HCT116 (cell line): ENCODE measurements around the gene HPCAL1. TPM values are rescaled to one million over a fixed set of nuclear protein-coding genes. Genes with fewer than 3 reads are reported as not detected.

ENCODE experiments used
- ATAC-seq: fragments of 200-7000 bp; cut with Tn5 transposase; 2 replicates; pipeline ENCODE4 v1.9.1; 2020; ENCODE audit warnings: mild to moderate bottlenecking, moderate library complexity
- BruUV-seq: library from RNA; stranded (reverse); fragments of 400-500 nt; replicated peaks from 2 replicates; lab custom pipeline; 2021; lab: Mats Ljungman, UMichigan
- CTCF ChIA-PET: fragments of 300-600 bp; sonication (Branson Sonifier 250); formaldehyde crosslinking; loops from one replicate; lab custom pipeline; 2021; ENCODE audit warnings: antibody characterized with exemption; lab: Charles Lee
- POLR2A ChIA-PET: fragments of 300-600, 350-600 bp; sonication (Branson Sonifier 250); formaldehyde crosslinking; loops from one replicate; lab custom pipeline; 2021; ENCODE audit warnings: antibody characterized with exemption; lab: Charles Lee
- RAD21 ChIA-PET, 2 experiments: fragments of 300-600 bp; sonication (Branson Sonifier 250); formaldehyde crosslinking; loops; one replicate each; lab custom pipeline; 2023; ENCODE audit warnings: low total read pairs in 2 of 2; ENCODE audit not compliant: uncharacterized antibody in 2 of 2, unreplicated experiment in 2 of 2, low non-redundant PET in 1 of 2; lab: Charles Lee
- DNase-seq: peaks from one replicate; pipeline ENCODE4 v3.0.0-alpha.2; 2010; ENCODE audit warnings: low read depth, low spot score
- H2AFZ ChIP-seq: fragments of 200-600 bp; shearing (Covaris generic), sonication (generic); 2 replicates; pipeline ENCODE4 v1.6.1; 2017; ENCODE audit warnings: low read depth, mixed run types, mixed read lengths, antibody characterized with exemption, low read length; ENCODE audit not compliant: poor library complexity, severe bottlenecking
- H3K27ac ChIP-seq: 2 replicates; pipeline ENCODE4 v1.5.1; 2012; ENCODE audit warnings: low read depth, low read length
- H3K27me3 ChIP-seq: fragments of 200-600 bp; sonication (generic); 2 replicates; pipeline ENCODE4 v1.6.1; 2016; ENCODE audit warnings: mixed run types, low read length, mixed read lengths; ENCODE audit not compliant: insufficient read depth
- H3K36me3 ChIP-seq, 2 experiments: fragments of 200-500 bp in 1 of 2; fragments of 200-600 bp in 1 of 2; sonication (Bioruptor generic) in 1 of 2; sonication (generic) in 1 of 2; 2 replicates each; pipeline versions ENCODE4 v1.5.1 to v1.6.1; 2014 to 2016; ENCODE audit warnings: low read length in 2 of 2, inconsistent platforms in 1 of 2, mixed read lengths in 1 of 2, mixed run types in 1 of 2; ENCODE audit not compliant: insufficient read depth in 2 of 2, control insufficient read depth in 1 of 2
- H3K4me1 ChIP-seq, 2 experiments: fragments of 200-600 bp in 1 of 2; sonication (generic) in 1 of 2; 2 replicates each; pipeline versions ENCODE4 v1.5.1 to v1.6.1; 2012 to 2017; ENCODE audit warnings: low read length in 2 of 2, inconsistent platforms in 1 of 2, mild to moderate bottlenecking in 1 of 2, mixed read lengths in 1 of 2, mixed run types in 1 of 2, moderate library complexity in 1 of 2; ENCODE audit not compliant: insufficient read depth in 2 of 2, control insufficient read depth in 1 of 2
- H3K4me2 ChIP-seq: fragments of 200-600 bp; sonication (generic); 2 replicates; pipeline ENCODE4 v1.6.1; 2017; ENCODE audit warnings: mixed run types, low read length, mixed read lengths
- H3K4me3 ChIP-seq, 2 experiments: fragments of 200-600 bp in 1 of 2; sonication (generic) in 1 of 2; replicated peaks in 1 of 2; 2 replicates each; pipeline ENCODE4 v1.5.1; 2011 to 2016; ENCODE audit warnings: low read length in 2 of 2, control low read depth in 1 of 2, low read depth in 1 of 2, mild to moderate bottlenecking in 1 of 2, mixed read lengths in 1 of 2, mixed run types in 1 of 2
- H3K79me2 ChIP-seq: fragments of 200-600 bp; sonication (generic); 2 replicates; pipeline ENCODE4 v1.6.1; 2017; ENCODE audit warnings: mild to moderate bottlenecking, mixed run types, low read length, moderate library complexity, mixed read lengths; ENCODE audit not compliant: insufficient read depth
- H3K9ac ChIP-seq: fragments of 200-600 bp; sonication (generic); 2 replicates; pipeline ENCODE4 v1.6.1; 2016; ENCODE audit warnings: low read length, mixed read lengths
- H3K9me2 ChIP-seq: fragments of 200-600 bp; sonication (generic), shearing (Covaris generic); 2 replicates; pipeline ENCODE4 v1.6.1; 2017; ENCODE audit warnings: mixed run types, mild to moderate bottlenecking, moderate library complexity; ENCODE audit not compliant: insufficient read depth
- H3K9me3 ChIP-seq, 2 experiments: fragments of 200-500 bp in 1 of 2; fragments of 200-600 bp in 1 of 2; sonication (Bioruptor generic) in 1 of 2; sonication (generic) in 1 of 2; 2 replicates each; pipeline ENCODE4 v1.6.1; 2014 to 2017; ENCODE audit warnings: low read length in 2 of 2, mixed read lengths in 2 of 2, inconsistent platforms in 1 of 2, low read depth in 1 of 2, mild to moderate bottlenecking in 1 of 2, mixed run types in 1 of 2, moderate library complexity in 1 of 2; ENCODE audit not compliant: control insufficient read depth in 1 of 2, insufficient read depth in 1 of 2
- H4K20me1 ChIP-seq: fragments of 200-600 bp; sonication (generic), shearing (Covaris generic); 2 replicates; pipeline ENCODE4 v1.6.1; 2017; ENCODE audit warnings: mixed run types, mild to moderate bottlenecking, moderate library complexity; ENCODE audit not compliant: insufficient read depth
- CBX3 ChIP-seq: IDR thresholded peaks from 2 replicates; pipeline ENCODE4 v1.6.1; 2012; ENCODE audit warnings: low read depth
- CEBPB ChIP-seq: IDR thresholded peaks from 2 replicates; pipeline ENCODE4 v1.6.1; 2012; ENCODE audit warnings: low read depth
- EGR1 ChIP-seq: IDR thresholded peaks from 2 replicates; pipeline ENCODE4 v1.6.1; 2012; ENCODE audit warnings: low read depth
- ELF1 ChIP-seq: IDR thresholded peaks from 2 replicates; pipeline ENCODE4 v1.6.1; 2012; ENCODE audit warnings: low read depth, borderline replicate concordance
- EZH2 ChIP-seq: fragments of 200-600 bp; sonication (generic); IDR thresholded peaks from 2 replicates; pipeline ENCODE4 v1.6.1; 2017; ENCODE audit warnings: antibody characterized with exemption, mixed run types
- EZH2phosphoT487 ChIP-seq: fragments of 200-600 bp; IDR thresholded peaks from 2 replicates; pipeline ENCODE4 v1.6.1; 2018; ENCODE audit warnings: antibody characterized with exemption, borderline replicate concordance
- FOSL1 ChIP-seq: IDR thresholded peaks from 2 replicates; pipeline ENCODE4 v1.6.1; 2012; ENCODE audit warnings: low read depth
- JUND ChIP-seq: IDR thresholded peaks from 2 replicates; pipeline ENCODE4 v1.6.1; 2012
- MAX ChIP-seq: IDR thresholded peaks from 2 replicates; pipeline ENCODE4 v1.6.1; 2012
- POLR2AphosphoS5 ChIP-seq: IDR thresholded peaks from 2 replicates; pipeline ENCODE4 v1.6.1; 2011; ENCODE audit warnings: mild to moderate bottlenecking, low read depth, low read length, moderate library complexity
- RAD21 ChIP-seq: IDR thresholded peaks from 2 replicates; pipeline ENCODE4 v1.6.1; 2012; ENCODE audit warnings: low read depth, mild to moderate bottlenecking
- REST ChIP-seq: IDR thresholded peaks from 2 replicates; pipeline ENCODE4 v1.6.1; 2012; ENCODE audit warnings: low read depth
- SIN3A ChIP-seq: IDR thresholded peaks from 2 replicates; pipeline ENCODE4 v1.6.1; 2012; ENCODE audit warnings: low read depth
- SP1 ChIP-seq: IDR thresholded peaks from 2 replicates; pipeline ENCODE4 v1.6.1; 2012; ENCODE audit warnings: low read depth
- SRF ChIP-seq: IDR thresholded peaks from 2 replicates; pipeline ENCODE4 v1.6.1; 2012; ENCODE audit warnings: low read depth
- TCF7L2 ChIP-seq: IDR thresholded peaks from 2 replicates; pipeline ENCODE4 v1.7.0; 2011; ENCODE audit warnings: borderline replicate concordance, inconsistent platforms; ENCODE audit not compliant: insufficient read depth, insufficient read length; ENCODE audit errors: extremely low read depth
- YY1 ChIP-seq: IDR thresholded peaks from 2 replicates; pipeline ENCODE4 v1.6.1; 2011; ENCODE audit warnings: low read length, low read depth, moderate library complexity, mild to moderate bottlenecking; ENCODE audit not compliant: insufficient replicate concordance; ENCODE audit errors: extremely low read depth
- ZFX ChIP-seq: fragments of 450-650 bp; IDR thresholded peaks from 2 replicates; pipeline ENCODE4 v1.6.1; 2017
- intact Hi-C: fragments of 100-400 bp; cut with micrococcal nuclease; formaldehyde crosslinking; loops from 2 replicates; pipeline ENCODE4 v1.10.0; 2022
- total RNA-seq: library from RNA; stranded (reverse); gene quantifications from one replicate; pipeline ENCODE4 v1.2.1, GENCODE V29; 2021; ENCODE audit not compliant: unreplicated experiment
- TF ChIP-seq, protein P1 (sequence below): IDR thresholded peaks from 2 replicates; pipeline ENCODE4 v1.6.1; 2011; ENCODE audit warnings: mild to moderate bottlenecking, low read length, moderate library complexity; ENCODE audit not compliant: insufficient replicate concordance; ENCODE audit errors: extremely low read depth
- TF ChIP-seq, protein P2 (sequence below): IDR thresholded peaks from 2 replicates; pipeline ENCODE4 v1.6.1; 2012

The HPCAL1 gene
- total RNA-seq, 1 experiment from 2014 or later: 111 TPM

GRCh38 chr2:10307561-10308156 lies 5.0 kb downstream of the HPCAL1 start:
- no peak overlapping the region for H3K27ac ChIP-seq

More at GRCh38 chr2:10307561-10308156, 5.0 kb downstream of the HPCAL1 start:
- Histone ChIP-seq H3K36me3 (peaks cover 0 to 13% of the 10 kb centered on the region in 2 experiments; a peak in 1 of 4 replicates), H3K27me3 (no peaks in the 10 kb centered on the region), H2AFZ (no peak overlapping the region), H3K9ac (no peak overlapping the region), H3K4me2 (no peak overlapping the region), H3K4me1 (peaks cover 11 to 34% of the 10 kb centered on the region in 2 experiments; a peak in 3 of 4 replicates), H3K9me3 (no peaks in the 10 kb centered on the region), H3K9me2 (no peaks in the 10 kb centered on the region), H4K20me1 (peaks cover 6% of the 10 kb centered on the region; the same call in 1 of the 2 replicates), H3K4me3 (no peak overlapping the region), H3K79me2 (peaks cover 97% of the 10 kb centered on the region)
- ChIA-PET RAD21 (no interaction called here), CTCF (no interaction called here), POLR2A (no interaction called here)
- ATAC-seq: no peak
- no peak for DNase-seq
- intact Hi-C loops: loop anchor here (10.0 kb wide), 1 partner anchor 183 kb away; the partner anchor contains the start of gene RRM2
- BruUV-seq: no TSS peak
- TF ChIP-seq, protein P1, sequence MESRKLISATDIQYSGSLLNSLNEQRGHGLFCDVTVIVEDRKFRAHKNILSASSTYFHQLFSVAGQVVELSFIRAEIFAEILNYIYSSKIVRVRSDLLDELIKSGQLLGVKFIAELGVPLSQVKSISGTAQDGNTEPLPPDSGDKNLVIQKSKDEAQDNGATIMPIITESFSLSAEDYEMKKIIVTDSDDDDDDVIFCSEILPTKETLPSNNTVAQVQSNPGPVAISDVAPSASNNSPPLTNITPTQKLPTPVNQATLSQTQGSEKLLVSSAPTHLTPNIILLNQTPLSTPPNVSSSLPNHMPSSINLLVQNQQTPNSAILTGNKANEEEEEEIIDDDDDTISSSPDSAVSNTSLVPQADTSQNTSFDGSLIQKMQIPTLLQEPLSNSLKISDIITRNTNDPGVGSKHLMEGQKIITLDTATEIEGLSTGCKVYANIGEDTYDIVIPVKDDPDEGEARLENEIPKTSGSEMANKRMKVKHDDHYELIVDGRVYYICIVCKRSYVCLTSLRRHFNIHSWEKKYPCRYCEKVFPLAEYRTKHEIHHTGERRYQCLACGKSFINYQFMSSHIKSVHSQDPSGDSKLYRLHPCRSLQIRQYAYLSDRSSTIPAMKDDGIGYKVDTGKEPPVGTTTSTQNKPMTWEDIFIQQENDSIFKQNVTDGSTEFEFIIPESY: no peak
- TF ChIP-seq CBX3 (no peak), REST (no peak), POLR2AphosphoS5 (no peak), EZH2phosphoT487 (no peak), SP1 (no peak), SIN3A (no peak), FOSL1 (no peak), ZFX (no peak), YY1 (no peak), ELF1 (no peak), EZH2 (no peak), JUND (no peak), RAD21 (no peak), EGR1 (no peak), TCF7L2 (no peak), MAX (no peak), SRF (no peak), CEBPB (no peak)
- TF ChIP-seq, protein P2, sequence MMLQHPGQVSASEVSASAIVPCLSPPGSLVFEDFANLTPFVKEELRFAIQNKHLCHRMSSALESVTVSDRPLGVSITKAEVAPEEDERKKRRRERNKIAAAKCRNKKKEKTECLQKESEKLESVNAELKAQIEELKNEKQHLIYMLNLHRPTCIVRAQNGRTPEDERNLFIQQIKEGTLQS: no peak
